ENCODE data around the gene CDIP1.

Gene CDIP1

DNA sequence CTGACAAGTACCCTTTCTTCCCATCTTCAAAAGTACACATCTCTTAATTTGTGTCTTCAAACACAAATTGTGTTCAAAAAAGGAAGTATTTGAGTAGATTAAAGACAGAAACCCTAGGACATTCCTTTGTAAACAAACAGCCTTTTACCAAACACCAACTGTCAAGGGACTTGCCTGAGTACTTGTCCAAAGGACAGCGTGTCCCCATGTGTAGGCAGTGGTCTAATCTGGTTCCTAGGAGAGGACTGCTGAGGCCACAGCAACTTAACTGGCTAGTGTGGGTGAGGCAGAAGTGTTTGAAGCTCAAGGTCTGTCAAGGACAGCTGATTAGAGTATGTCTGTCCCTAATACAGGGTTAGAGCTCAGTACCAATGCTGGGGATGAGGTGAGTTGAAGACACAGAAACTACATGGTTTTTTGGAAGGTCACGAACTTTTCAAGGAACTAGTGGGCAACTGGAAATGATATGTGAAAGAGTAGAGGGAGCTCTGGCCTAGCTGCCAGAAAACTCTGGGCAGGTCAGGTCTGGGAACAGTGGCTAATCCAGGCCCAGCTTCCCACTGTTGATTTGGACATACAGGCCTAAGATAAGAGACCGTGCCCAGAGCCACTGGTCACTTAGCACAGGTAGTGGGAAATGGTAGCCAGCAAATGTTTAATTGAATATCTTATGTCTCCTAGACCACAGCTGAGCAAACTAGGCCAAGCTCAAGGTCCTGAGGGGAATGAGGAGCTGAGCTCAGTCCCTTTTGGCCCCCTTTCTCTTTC lies 52.3 kb downstream of the CDIP1 start:
- TF ChIP-seq, protein P1, sequence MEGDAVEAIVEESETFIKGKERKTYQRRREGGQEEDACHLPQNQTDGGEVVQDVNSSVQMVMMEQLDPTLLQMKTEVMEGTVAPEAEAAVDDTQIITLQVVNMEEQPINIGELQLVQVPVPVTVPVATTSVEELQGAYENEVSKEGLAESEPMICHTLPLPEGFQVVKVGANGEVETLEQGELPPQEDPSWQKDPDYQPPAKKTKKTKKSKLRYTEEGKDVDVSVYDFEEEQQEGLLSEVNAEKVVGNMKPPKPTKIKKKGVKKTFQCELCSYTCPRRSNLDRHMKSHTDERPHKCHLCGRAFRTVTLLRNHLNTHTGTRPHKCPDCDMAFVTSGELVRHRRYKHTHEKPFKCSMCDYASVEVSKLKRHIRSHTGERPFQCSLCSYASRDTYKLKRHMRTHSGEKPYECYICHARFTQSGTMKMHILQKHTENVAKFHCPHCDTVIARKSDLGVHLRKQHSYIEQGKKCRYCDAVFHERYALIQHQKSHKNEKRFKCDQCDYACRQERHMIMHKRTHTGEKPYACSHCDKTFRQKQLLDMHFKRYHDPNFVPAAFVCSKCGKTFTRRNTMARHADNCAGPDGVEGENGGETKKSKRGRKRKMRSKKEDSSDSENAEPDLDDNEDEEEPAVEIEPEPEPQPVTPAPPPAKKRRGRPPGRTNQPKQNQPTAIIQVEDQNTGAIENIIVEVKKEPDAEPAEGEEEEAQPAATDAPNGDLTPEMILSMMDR (IDR thresholded peaks at IDR 0.05; ENCODE audit: low read depth, low read length, missing control alignments): no peak
- DNase-seq (ENCODE audit: extremely low read depth, low read depth): no peak
- H3K4me3 ChIP-seq (replicated peaks; ENCODE audit: low read depth, low read length): no peak overlapping the region

DNA sequence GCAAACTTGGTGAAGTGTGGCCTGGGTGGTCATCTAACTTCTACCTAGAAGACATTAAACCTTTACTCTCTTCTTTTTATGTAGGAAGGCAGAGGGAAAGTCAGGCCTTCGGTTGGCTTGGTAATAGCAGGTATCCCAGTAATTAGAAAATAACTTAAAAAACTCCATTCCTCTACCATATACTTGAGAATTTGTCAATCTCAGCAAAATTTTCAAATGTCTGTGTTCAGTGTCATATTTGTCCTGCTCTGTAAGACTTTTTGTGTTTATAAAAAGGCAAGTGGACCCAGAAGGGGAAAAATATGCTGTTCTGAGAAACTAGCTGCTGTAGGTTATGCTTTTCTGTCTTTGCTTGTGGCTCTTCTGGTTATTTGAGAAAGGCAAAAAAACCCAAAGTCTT lies 56.6 kb downstream of the CDIP1 start:
- TF ChIP-seq, protein P1 (IDR thresholded peaks at IDR 0.05; ENCODE audit: low read depth, low read length, missing control alignments): no peak
- no peak overlapping the region for H3K4me3 ChIP-seq (replicated peaks; ENCODE audit: low read depth, low read length)
- DNase-seq (ENCODE audit: extremely low read depth, low read depth): no peak

DNA sequence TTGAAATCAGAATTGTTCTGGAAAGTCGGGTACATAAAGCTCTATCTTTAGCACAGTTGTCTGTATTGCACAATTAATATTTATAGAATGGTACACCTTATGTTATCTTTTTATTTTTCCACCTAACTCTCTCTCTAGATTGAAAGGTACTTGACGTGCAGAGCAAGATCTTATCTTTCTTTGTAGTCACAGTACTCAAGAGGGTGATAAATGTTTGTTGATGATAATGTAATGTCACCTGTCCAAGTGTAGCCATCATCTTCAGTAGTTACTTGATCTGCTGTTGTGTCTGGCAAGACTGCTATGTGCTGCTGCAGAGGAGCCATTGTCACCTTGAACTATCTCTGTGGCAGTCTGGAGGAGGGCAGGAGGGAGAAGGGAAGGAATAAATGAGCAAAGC lies 57.0 kb downstream of the CDIP1 start:
- TF ChIP-seq, protein P1 (IDR thresholded peaks at IDR 0.05; ENCODE audit: low read depth, low read length, missing control alignments): no peak
- H3K4me3 ChIP-seq (replicated peaks; ENCODE audit: low read depth, low read length): no peak overlapping the region
- no peak for DNase-seq (ENCODE audit: extremely low read depth, low read depth)

DNA sequence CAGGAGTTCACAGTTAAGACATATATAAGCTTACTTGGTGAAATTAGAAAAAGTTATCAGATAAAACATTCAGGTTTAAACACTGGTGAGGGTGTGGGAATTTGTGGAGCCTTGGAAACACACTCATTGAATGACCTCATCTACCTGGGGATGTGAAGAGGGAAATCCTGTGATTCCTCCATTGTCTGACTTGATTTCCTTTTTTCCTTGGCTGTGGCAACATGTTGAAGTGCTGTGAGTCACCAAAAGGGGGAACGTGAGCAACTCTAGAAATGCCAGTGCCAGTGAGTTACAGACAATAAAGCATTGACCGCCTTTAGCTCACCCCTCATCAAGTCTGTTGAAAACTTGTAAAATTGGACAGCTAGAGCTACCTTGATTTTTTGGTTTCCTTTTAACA lies 60.6 kb downstream of the CDIP1 start:
- H3K4me3 ChIP-seq (replicated peaks; ENCODE audit: low read depth, low read length): peak overlapping the region; percentile 85; the same call in 1 of the 2 replicates
- DNase-seq (ENCODE audit: extremely low read depth, low read depth): no peak
- TF ChIP-seq, protein P1 (IDR thresholded peaks at IDR 0.05; ENCODE audit: low read depth, low read length, missing control alignments): peak; percentile 17

DNA sequence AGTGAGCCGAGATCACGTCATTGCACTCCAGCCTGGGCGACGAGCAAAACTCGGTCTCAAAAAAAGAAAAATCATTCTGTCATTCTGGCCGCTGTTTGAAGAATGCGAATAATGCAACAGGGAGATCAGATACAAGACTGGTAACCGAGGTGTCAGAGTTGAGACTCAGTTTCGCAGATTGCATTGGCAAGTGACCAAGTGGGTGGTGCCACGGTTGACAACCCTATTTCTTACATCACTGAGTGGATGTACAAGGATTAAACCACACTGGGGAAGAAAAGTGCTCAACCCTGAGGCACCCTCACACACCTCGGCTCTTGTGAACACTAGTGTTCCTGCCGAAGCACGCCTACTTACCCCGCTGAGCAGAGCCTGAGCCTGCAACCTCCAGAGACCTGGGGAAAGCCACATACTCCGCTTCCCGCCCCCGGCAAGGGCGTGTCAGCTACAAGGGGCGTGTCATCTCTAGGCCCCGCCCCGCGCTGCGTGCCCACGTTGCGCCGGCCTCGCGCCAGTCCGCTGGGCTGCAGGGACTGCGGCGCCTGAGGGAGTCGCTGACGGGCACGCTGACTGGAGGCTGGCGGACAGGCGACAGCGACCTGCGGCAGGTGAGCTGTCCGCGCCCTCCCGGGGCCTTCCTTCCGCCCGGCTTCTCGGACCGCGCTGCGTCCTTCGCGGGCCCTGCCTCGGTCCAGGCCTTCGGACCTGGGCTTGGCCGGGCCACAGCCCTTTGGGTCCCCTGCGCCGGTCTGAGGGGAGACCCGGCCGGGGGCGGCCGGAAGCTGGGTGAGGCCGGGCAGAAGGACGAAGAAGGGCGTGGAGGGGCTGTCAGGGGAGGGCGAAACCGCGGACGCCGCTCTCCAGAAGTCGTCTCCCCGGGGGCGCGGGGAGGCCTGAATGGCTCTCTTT lies 62.4 kb downstream of the CDIP1 start, which contains the start of gene HMOX2:
Gene HMOX2 (plus strand): TSS at position 519 of the 909 bp plus-strand sequence. CDS start 29,127 bp downstream, outside the sequence.
- peak within 1 kb of the TSS; percentile 85 for H3K4me3 ChIP-seq (replicated peaks; ENCODE audit: low read depth, low read length)
- DNase-seq (ENCODE audit: extremely low read depth, low read depth): peak; percentile 66
- TF ChIP-seq, protein P1 (IDR thresholded peaks at IDR 0.05; ENCODE audit: low read depth, low read length, missing control alignments): peak; percentile 44

DNA sequence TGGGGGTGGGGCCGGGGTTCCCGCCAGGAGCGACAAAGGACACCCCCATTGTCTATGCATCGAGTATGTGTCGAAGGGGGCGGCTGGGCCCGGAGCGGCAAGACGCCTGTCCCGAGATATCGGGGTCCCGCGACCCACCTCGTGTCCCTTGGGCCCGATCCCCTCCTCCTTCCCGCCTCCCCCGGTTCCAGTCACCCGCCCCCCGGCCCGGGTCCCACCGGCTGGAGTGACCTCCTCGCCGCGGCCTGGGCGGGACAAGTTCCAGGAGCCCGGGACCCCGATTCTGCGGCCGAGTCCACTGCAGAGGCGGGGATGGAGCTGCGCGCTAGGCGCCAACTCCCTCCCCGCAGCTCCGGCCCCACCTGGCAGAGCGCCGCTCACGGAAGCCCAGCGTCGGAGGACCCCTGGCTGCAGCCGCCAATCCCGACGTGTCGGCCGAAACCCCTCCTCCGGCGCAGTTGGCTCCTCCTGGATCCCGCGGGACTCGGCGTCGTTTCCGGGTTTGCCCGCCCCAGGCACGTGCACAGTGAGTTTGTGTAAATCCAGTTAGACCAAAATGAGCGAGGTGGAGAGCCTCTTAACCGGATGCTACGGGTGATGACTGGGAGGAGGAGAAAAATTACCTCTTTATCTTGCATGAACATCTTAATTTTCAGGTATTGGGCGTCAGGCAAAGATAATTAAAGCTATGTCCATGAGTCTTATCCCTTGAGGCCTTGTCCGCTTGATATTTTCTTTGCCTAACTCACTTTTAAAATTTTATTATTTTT lies 64.2 kb downstream of the CDIP1 start, which contains the start of gene NMRAL1:
Gene NMRAL1 (minus strand): TSS at position 434 of the 770 bp plus-strand sequence. CDS start 493 bp downstream, outside the sequence.
- TF ChIP-seq, protein P1 (IDR thresholded peaks at IDR 0.05; ENCODE audit: low read depth, low read length, missing control alignments): no peak
- peak; percentile 73 for DNase-seq (ENCODE audit: extremely low read depth, low read depth)
- H3K4me3 ChIP-seq (replicated peaks; ENCODE audit: low read depth, low read length): peak within 1 kb of the TSS; percentile 79
